Ishikawa (cell line): ENCODE data around the gene RAD50.

Experiments
- CEBPB ChIP-seq: IDR thresholded peaks from 2 replicates; pipeline ENCODE4 v1.6.1; 2012
- CREB1 ChIP-seq: IDR thresholded peaks from 2 replicates; pipeline ENCODE4 v1.6.1; 2012; ENCODE audit warnings: low read depth
- EGR1 ChIP-seq: IDR thresholded peaks from 2 replicates; pipeline ENCODE4 v1.6.1; 2012
- EP300 ChIP-seq: IDR thresholded peaks from 2 replicates; pipeline ENCODE4 v1.6.1; 2012; ENCODE audit warnings: borderline replicate concordance
- FOXM1 ChIP-seq: IDR thresholded peaks from 2 replicates; pipeline ENCODE4 v1.6.1; 2012; ENCODE audit warnings: low read depth, borderline replicate concordance
- MAX ChIP-seq: IDR thresholded peaks from 2 replicates; pipeline ENCODE4 v1.6.1; 2012
- NFIC ChIP-seq: IDR thresholded peaks from 2 replicates; pipeline ENCODE4 v1.6.1; 2012
- RAD21 ChIP-seq: IDR thresholded peaks from 2 replicates; pipeline ENCODE4 v1.6.1; 2012; ENCODE audit warnings: low read depth
- REST ChIP-seq: IDR thresholded peaks from 2 replicates; pipeline ENCODE4 v1.6.1; 2012; ENCODE audit warnings: low read depth, mild to moderate bottlenecking
- TAF1 ChIP-seq: IDR thresholded peaks from 2 replicates; pipeline ENCODE4 v1.6.1; 2012; ENCODE audit warnings: low read depth, mild to moderate bottlenecking
- TCF12 ChIP-seq: IDR thresholded peaks from 2 replicates; pipeline ENCODE4 v1.6.1; 2012; ENCODE audit warnings: low read depth
- TEAD4 ChIP-seq: IDR thresholded peaks from 2 replicates; pipeline ENCODE4 v1.6.1; 2012
- USF1 ChIP-seq: IDR thresholded peaks from 2 replicates; pipeline ENCODE4 v1.6.1; 2012
- YY1 ChIP-seq: IDR thresholded peaks from 2 replicates; pipeline ENCODE4 v1.6.1; 2012; ENCODE audit warnings: low read depth
- ZBTB7A ChIP-seq: IDR thresholded peaks from 2 replicates; pipeline ENCODE4 v1.6.1; 2012; ENCODE audit warnings: low read depth

Gene RAD50

DNA sequence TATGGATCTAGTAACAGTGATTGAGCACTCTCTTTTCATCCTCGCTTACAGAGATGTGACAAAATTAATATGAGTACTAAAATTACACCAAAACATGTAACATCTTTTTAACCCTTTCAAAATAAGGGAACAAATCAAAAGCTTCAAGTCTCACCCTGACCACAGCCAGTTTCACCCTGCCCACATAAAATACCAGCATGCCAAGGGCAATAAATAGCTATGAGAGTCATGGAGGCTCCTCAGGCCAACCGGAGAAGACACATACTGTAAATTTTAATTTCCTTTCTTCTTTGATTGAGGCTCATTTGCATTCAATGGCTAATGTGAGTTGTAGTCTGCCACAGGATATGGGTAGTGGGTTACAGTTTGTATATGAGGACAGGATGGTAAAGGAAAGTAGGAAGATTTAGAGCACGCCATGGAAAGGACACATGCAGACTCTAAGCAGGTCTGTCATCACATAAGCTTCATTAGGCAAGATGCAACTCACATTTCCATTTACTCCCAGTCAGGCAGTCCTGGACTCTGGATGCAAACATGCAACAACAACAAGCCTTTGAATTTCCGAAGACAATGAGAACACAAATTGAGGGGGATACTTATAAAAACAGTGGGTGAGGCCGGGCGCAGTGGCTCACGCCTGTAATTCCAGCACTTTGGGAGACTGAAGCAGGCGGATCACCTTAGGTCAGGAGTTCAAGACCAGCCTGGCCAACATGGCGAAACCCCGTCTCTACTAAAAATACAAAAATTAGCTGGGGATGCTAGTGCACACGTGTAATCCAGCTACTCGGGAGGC lies 128.3 kb downstream of the RAD50 start:
- TF ChIP-seq RAD21: no peak
- no peak for TF ChIP-seq REST
- no peak for TF ChIP-seq MAX
- TF ChIP-seq NFIC: no peak
- no peak for TF ChIP-seq EP300
- TF ChIP-seq TCF12: no peak
- no peak for TF ChIP-seq EGR1
- no peak for TF ChIP-seq FOXM1
- no peak for TF ChIP-seq TAF1

- TF ChIP-seq CEBPB: no peak
- no peak for TF ChIP-seq YY1
- no peak for TF ChIP-seq USF1
- TF ChIP-seq NFIC: no peak
- TF ChIP-seq TCF12: no peak
- no peak for TF ChIP-seq TAF1
- no peak for TF ChIP-seq CREB1
- TF ChIP-seq TEAD4: no peak
- no peak for TF ChIP-seq ZBTB7A
- TF ChIP-seq EP300: no peak
- TF ChIP-seq RAD21: no peak
- no peak for TF ChIP-seq MAX
- no peak for TF ChIP-seq FOXM1
Observed at GRCh38 chr5:132686193-132686592, 129.4 kb downstream of the RAD50 start.

DNA sequence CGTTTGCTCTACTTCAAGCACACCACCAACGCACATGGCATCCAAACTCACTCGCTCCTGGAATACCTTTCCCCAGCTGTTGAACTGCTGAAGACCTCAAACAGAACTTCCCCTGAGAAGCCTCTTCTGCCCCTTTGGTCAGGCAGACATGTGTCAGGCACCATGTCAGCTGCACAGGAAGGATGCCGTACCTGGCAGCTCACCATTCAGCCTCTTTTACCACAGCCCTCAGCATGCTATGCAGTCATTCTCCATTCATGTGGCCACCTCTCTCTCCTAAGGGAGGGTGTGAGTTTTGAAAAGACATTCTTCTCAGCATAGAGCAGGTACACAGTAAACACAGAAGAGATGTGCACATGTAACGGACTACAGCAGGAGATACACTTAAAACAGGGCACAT lies 131.2 kb downstream of the RAD50 start:
- TF ChIP-seq REST (no peak), TEAD4 (no peak), ZBTB7A (no peak), YY1 (no peak), FOXM1 (no peak), TCF12 (no peak), EP300 (no peak), CREB1 (no peak)

DNA sequence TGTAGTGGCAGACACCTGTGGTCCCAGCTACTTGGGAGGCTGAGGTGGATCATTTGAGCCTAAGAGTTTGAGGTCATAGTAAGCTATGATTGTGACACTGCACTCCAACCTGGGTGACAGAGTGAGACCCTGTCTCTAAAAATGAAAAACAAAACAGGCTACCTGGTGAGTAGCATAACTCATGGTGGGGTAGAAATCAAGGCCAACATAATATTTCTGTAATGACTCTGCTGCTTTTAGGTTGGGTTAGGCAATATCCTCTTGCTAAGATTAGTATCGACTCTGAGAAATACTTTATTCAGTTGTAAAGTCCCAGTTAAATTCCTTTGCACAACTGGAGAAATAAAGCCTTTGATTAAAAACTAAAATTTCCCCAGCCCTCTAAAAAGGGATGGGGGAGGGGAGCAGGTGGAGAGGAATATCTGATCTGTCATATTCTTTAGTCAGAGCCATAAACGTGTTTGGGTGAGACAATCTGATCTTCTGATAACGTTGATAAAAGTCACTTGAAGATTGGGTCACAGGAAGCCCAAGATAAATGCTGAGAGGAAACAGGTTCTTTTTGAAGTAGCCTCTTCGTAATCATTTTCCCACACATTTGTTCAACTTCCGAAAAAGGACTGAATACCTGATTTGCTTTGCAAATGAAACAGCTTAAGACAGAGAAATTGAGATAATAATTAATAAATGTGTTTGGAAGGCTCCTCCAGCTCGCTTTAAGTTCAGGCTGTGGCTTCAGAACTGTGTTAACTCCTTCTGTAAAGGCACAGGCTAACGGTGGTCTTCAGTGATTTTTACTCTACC lies 132.0 kb downstream of the RAD50 start:
- TF ChIP-seq NFIC (no peak), REST (no peak)

GRCh38 chr5:132689513-132689912 lies 132.7 kb downstream of the RAD50 start:
- TF ChIP-seq NFIC: no peak
